Mesenchymal stem cell (in vitro differentiated cells and primary cell): ENCODE data around the gene METTL6. TPM values are rescaled to one million over a fixed set of nuclear protein-coding genes. Genes with fewer than 3 reads are reported as not detected.

Source experiments
- DNase-seq: peaks from one replicate; pipeline ENCODE4 v3.0.0-alpha.2; 2013
- H2AFZ ChIP-seq: one replicate; pipeline ENCODE4 v1.6.1; 2013; ENCODE audit warnings: low read depth, mild to moderate bottlenecking, control low read depth, inconsistent platforms, low read length, moderate library complexity
- H2AK5ac ChIP-seq: 2 replicates; pipeline ENCODE4 v1.6.1; 2013; ENCODE audit warnings: low read length, moderate library complexity, mild to moderate bottlenecking, inconsistent platforms; ENCODE audit not compliant: severe bottlenecking
- H2BK120ac ChIP-seq: one replicate; pipeline ENCODE4 v1.6.1; 2013; ENCODE audit warnings: low read depth, mild to moderate bottlenecking, inconsistent platforms, low read length, moderate library complexity
- H2BK12ac ChIP-seq, 2 experiments: one replicate each; pipeline ENCODE4 v1.6.1; 2013; ENCODE audit warnings: inconsistent platforms in 2 of 2, low read length in 2 of 2, mild to moderate bottlenecking in 2 of 2, moderate library complexity in 2 of 2, control low read depth in 1 of 2
- H2BK15ac ChIP-seq: one replicate; pipeline ENCODE4 v1.6.1; 2013; ENCODE audit warnings: mild to moderate bottlenecking, low read depth, inconsistent platforms; ENCODE audit not compliant: poor library complexity, severe bottlenecking
- H2BK5ac ChIP-seq: 2 replicates; pipeline ENCODE4 v1.6.1; 2013; ENCODE audit warnings: low read depth, mild to moderate bottlenecking, low read length, control low read depth, inconsistent platforms; ENCODE audit not compliant: poor library complexity, severe bottlenecking
- H3K14ac ChIP-seq, 2 experiments: one replicate each; pipeline ENCODE4 v1.6.1; 2013; ENCODE audit warnings: inconsistent platforms in 2 of 2, low read length in 2 of 2, control low read depth in 1 of 2, mild to moderate bottlenecking in 1 of 2, moderate library complexity in 1 of 2
- H3K18ac ChIP-seq, 2 experiments: one replicate each; pipeline ENCODE4 v1.6.1; 2013; ENCODE audit warnings: inconsistent platforms in 2 of 2, low read length in 2 of 2, control low read depth in 1 of 2, low read depth in 1 of 2, mild to moderate bottlenecking in 1 of 2
- H3K23ac ChIP-seq, 2 experiments: one replicate each; pipeline ENCODE4 v1.6.1; 2013; ENCODE audit warnings: inconsistent platforms in 2 of 2, low read length in 2 of 2, mild to moderate bottlenecking in 2 of 2, moderate library complexity in 2 of 2, control low read depth in 1 of 2
- H3K27ac ChIP-seq: 2 replicates; pipeline ENCODE4 v1.5.1; 2013; ENCODE audit warnings: mild to moderate bottlenecking, moderate library complexity, low read length, control low read depth, inconsistent platforms; ENCODE audit not compliant: poor library complexity, severe bottlenecking
- H3K27me3 ChIP-seq, 2 experiments: 2 replicates each; pipeline versions ENCODE4 v1.6.1 to v1.7.0; 2013; ENCODE audit warnings: low read length in 2 of 2, mild to moderate bottlenecking in 2 of 2, moderate library complexity in 2 of 2, control low read depth in 1 of 2, inconsistent platforms in 1 of 2; ENCODE audit not compliant: control insufficient read depth in 1 of 2, insufficient read depth in 1 of 2
- H3K36me3 ChIP-seq, 2 experiments: 2 replicates each; pipeline versions ENCODE4 v1.6.1 to v1.7.0; 2013; ENCODE audit warnings: low read length in 2 of 2, control low read depth in 1 of 2, inconsistent platforms in 1 of 2, low read depth in 1 of 2, mild to moderate bottlenecking in 1 of 2; ENCODE audit not compliant: insufficient read depth in 2 of 2, control insufficient read depth in 1 of 2
- H3K4ac ChIP-seq, 2 experiments: one replicate each; pipeline ENCODE4 v1.6.1; 2013; ENCODE audit warnings: inconsistent platforms in 2 of 2, low read length in 2 of 2, mild to moderate bottlenecking in 2 of 2, moderate library complexity in 2 of 2, control low read depth in 1 of 2, low read depth in 1 of 2
- H3K4me1 ChIP-seq: 2 replicates; pipeline ENCODE4 v1.6.1; 2013; ENCODE audit warnings: low read depth, low read length, control low read depth; ENCODE audit not compliant: control insufficient read depth, insufficient read depth
- H3K4me2 ChIP-seq: 2 replicates; pipeline ENCODE4 v1.6.1; 2013; ENCODE audit warnings: low read length, mild to moderate bottlenecking, inconsistent platforms; ENCODE audit not compliant: poor library complexity, severe bottlenecking
- H3K4me3 ChIP-seq, 2 experiments: 2 replicates each; pipeline versions ENCODE4 v1.5.1 to v1.7.0; 2013; ENCODE audit warnings: low read length in 2 of 2, mild to moderate bottlenecking in 2 of 2, control low read depth in 1 of 2, low read depth in 1 of 2; ENCODE audit not compliant: insufficient read depth in 1 of 2
- H3K79me1 ChIP-seq: replicated peaks from 2 replicates; pipeline ENCODE4 v1.6.1; 2013; ENCODE audit warnings: mild to moderate bottlenecking, control low read depth, low read length, inconsistent platforms; ENCODE audit not compliant: poor library complexity, severe bottlenecking
- H3K9ac ChIP-seq: 2 replicates; pipeline ENCODE4 v1.7.0; 2013; ENCODE audit warnings: mild to moderate bottlenecking, low read length, moderate library complexity
- H3K9me3 ChIP-seq: 2 replicates; pipeline ENCODE4 v1.7.0; 2013; ENCODE audit warnings: mild to moderate bottlenecking, low read length; ENCODE audit not compliant: control insufficient read depth
- H4K8ac ChIP-seq: one replicate; pipeline ENCODE4 v1.6.1; 2013; ENCODE audit warnings: inconsistent platforms, mild to moderate bottlenecking, low read length, moderate library complexity
- H4K91ac ChIP-seq: one replicate; pipeline ENCODE4 v1.6.1; 2013; ENCODE audit warnings: mild to moderate bottlenecking, low read length, inconsistent platforms
- WGBS: methylation state at CpG from one replicate; pipeline ENCODE4 v1.1.7; 2013; ENCODE audit warnings: mixed read lengths; 5-methylcytosine and 5-hydroxymethylcytosine counted together
- polyA plus RNA-seq, 2 experiments: library from polyadenylated mRNA; stranded (reverse); fragments of 200-250 nt; gene quantifications; one replicate each; pipeline ENCODE4 v1.2.3, GENCODE V29; 2013

The METTL6 gene
- polyA plus RNA-seq (2013, experiment 1 of 2): 19.3 TPM
- 18.8 TPM for polyA plus RNA-seq (2013, experiment 2 of 2)

- peak; percentile 85 for DNase-seq
- Histone ChIP-seq H4K8ac (peak within 1 kb of the TSS; percentile 95), H3K36me3 (peaks cover 19 to 48% of the 10 kb centered on the region in 2 experiments), H2AFZ (peak within 1 kb of the TSS; percentile 99), H3K9ac (peak within 1 kb of the TSS; percentile 99), H4K91ac (peak within 1 kb of the TSS; percentile 76), H3K23ac (peak within 1 kb of the TSS in 1 of 2 experiments; percentile 86), H2BK15ac (peak within 1 kb of the TSS; percentile 60), H3K4me1 (peaks cover 7% of the 10 kb centered on the region), H3K4ac (peak within 1 kb of the TSS; percentile 73 to 91), H3K9me3 (no peaks in the 10 kb centered on the region), H2BK120ac (peak within 1 kb of the TSS; percentile 87), H3K4me2 (peak within 1 kb of the TSS; percentile 85), H3K27me3 (no peaks in the 10 kb centered on the region), H2BK12ac (no peak within 1 kb of the TSS), H2AK5ac (no peak within 1 kb of the TSS), H3K79me1 (peaks cover 37% of the 10 kb centered on the region), H3K4me3 (peak within 1 kb of the TSS; percentile 98 to 100), H3K18ac (peak within 1 kb of the TSS; percentile 82 to 96), H2BK5ac (no peak within 1 kb of the TSS), H3K14ac (peak within 1 kb of the TSS in 1 of 2 experiments; percentile 89), H3K27ac (peak within 1 kb of the TSS; percentile 41)
- WGBS: under 1% methylated on average over 52 of the region's 52 CpGs
These were observed at the start of gene METTL6, which contains the start of gene EAF1 for GRCh38 chr3:15427182-15427880. Gene METTL6 (minus strand): TSS chr3:15427544. CDS start chr3:15426511, 1,033 bp downstream. Gene EAF1 (plus strand): TSS chr3:15427598. CDS start chr3:15427780, 182 bp downstream.

GRCh38 chr3:15476378-15476777 is 49.0 kb upstream of the METTL6 start:
- no peak for DNase-seq
- Histone ChIP-seq H3K9me3 (no peaks in the 10 kb centered on the region), H3K9ac (no peak overlapping the region), H3K4ac (no peak overlapping the region), H3K23ac (no peak overlapping the region), H3K27ac (no peak overlapping the region), H3K4me1 (no peaks in the 10 kb centered on the region), H3K4me2 (no peak overlapping the region), H2BK12ac (no peak overlapping the region), H2BK15ac (no peak overlapping the region), H2AFZ (no peak overlapping the region), H3K18ac (no peak overlapping the region), H4K8ac (no peak overlapping the region), H3K79me1 (no peaks in the 10 kb centered on the region), H2BK5ac (no peak overlapping the region), H3K4me3 (no peak overlapping the region), H3K27me3 (no peaks in the 10 kb centered on the region), H4K91ac (no peak overlapping the region), H3K36me3 (peaks cover 0 to 21% of the 10 kb centered on the region in 2 experiments), H2BK120ac (no peak overlapping the region), H3K14ac (no peak overlapping the region), H2AK5ac (no peak overlapping the region)
- 84% methylated on average over 3 of the region's 3 CpGs for WGBS

GRCh38 chr3:15475161-15475560 is 47.8 kb upstream of the METTL6 start:
- H2AK5ac ChIP-seq: no peak overlapping the region

GRCh38 chr3:15471861-15472260 is 44.5 kb upstream of the METTL6 start:
- Histone ChIP-seq H3K4me3 (no peak overlapping the region), H3K27me3 (no peaks in the 10 kb centered on the region), H3K23ac (no peak overlapping the region), H3K79me1 (no peaks in the 10 kb centered on the region), H2AFZ (no peak overlapping the region), H2BK5ac (no peak overlapping the region), H3K9ac (no peak overlapping the region), H4K91ac (no peak overlapping the region), H3K9me3 (no peaks in the 10 kb centered on the region), H4K8ac (no peak overlapping the region), H2BK15ac (no peak overlapping the region), H2BK12ac (no peak overlapping the region), H3K27ac (no peak overlapping the region), H3K36me3 (peaks cover 0 to 28% of the 10 kb centered on the region in 2 experiments), H3K4ac (no peak overlapping the region), H3K14ac (no peak overlapping the region), H2BK120ac (no peak overlapping the region), H3K18ac (no peak overlapping the region), H3K4me2 (no peak overlapping the region), H2AK5ac (no peak overlapping the region), H3K4me1 (no peaks in the 10 kb centered on the region)
- WGBS: 50% methylated on average over 2 of the region's 3 CpGs
- no peak for DNase-seq

More at GRCh38 chr3:15475161-15475560, 47.8 kb upstream of the METTL6 start:
- H3K18ac ChIP-seq: no peak overlapping the region
- H3K4me2 ChIP-seq: no peak overlapping the region
- H2BK5ac ChIP-seq: no peak overlapping the region
- no peak overlapping the region for H3K9ac ChIP-seq
- no peak overlapping the region for H2AFZ ChIP-seq
- no peak overlapping the region for H3K23ac ChIP-seq
- H3K27me3 ChIP-seq: no peaks in the 10 kb centered on the region
- H3K36me3 ChIP-seq: peaks cover 0 to 25% of the 10 kb centered on the region in 2 experiments
- H2BK120ac ChIP-seq: no peak overlapping the region
- H4K91ac ChIP-seq: no peak overlapping the region
- no peak overlapping the region for H2BK12ac ChIP-seq
- H2BK15ac ChIP-seq: no peak overlapping the region
- no peak overlapping the region for H3K4me3 ChIP-seq
- H3K27ac ChIP-seq: no peak overlapping the region
- H4K8ac ChIP-seq: no peak overlapping the region
- no peak overlapping the region for H3K4ac ChIP-seq
- no peak for DNase-seq
- WGBS: 50% methylated on average over 5 of the region's 5 CpGs
- H3K79me1 ChIP-seq: no peaks in the 10 kb centered on the region
- no peaks in the 10 kb centered on the region for H3K9me3 ChIP-seq
- H3K4me1 ChIP-seq: no peaks in the 10 kb centered on the region
- no peak overlapping the region for H3K14ac ChIP-seq
